Spleen (tissue), 11 donors: ENCODE results near the gene PYHIN1. TPM values are rescaled to one million over a fixed set of nuclear protein-coding genes. Genes with fewer than 3 reads are reported as not detected.

Experiments used
- DNase-seq: peaks from one replicate; pipeline ENCODE4 v3.0.0-alpha.2; 2020
- H3K27ac ChIP-seq, 8 donors: fragments of 200-600 bp; sonication (generic) in 7 of 8; 1 replicate in 4 of 8; 2 replicates in 4 of 8; pipeline versions ENCODE4 v1.5.0 to v1.8.0; 2016 to 2021; ENCODE audit warnings: inconsistent platforms in 4 of 8, mild to moderate bottlenecking in 4 of 8, moderate library complexity in 1 of 8
- H3K27me3 ChIP-seq, 7 donors: fragments of 200-600 bp; sonication (generic) in 6 of 7; replicated peaks in 1 of 7; 1 replicate in 4 of 7; 2 replicates in 3 of 7; pipeline versions ENCODE4 v1.5.0 to v1.8.0; 2016 to 2021; ENCODE audit warnings: inconsistent platforms in 3 of 7, mild to moderate bottlenecking in 1 of 7
- H3K36me3 ChIP-seq, 6 donors: fragments of 200-600 bp; sonication (generic) in 5 of 6; 1 replicate in 4 of 6; 2 replicates in 2 of 6; pipeline versions ENCODE4 v1.5.0 to v1.8.0; 2016 to 2021; ENCODE audit warnings: inconsistent platforms in 2 of 6
- H3K4me1 ChIP-seq, 6 donors: fragments of 200-600 bp; sonication (generic) in 5 of 6; 1 replicate in 3 of 6; 2 replicates in 3 of 6; pipeline versions ENCODE4 v1.5.0 to v1.8.0; 2016 to 2021; ENCODE audit warnings: inconsistent platforms in 3 of 6
- H3K4me3 ChIP-seq, 8 donors: fragments of 200-600 bp; sonication (generic) in 7 of 8; 1 replicate in 4 of 8; 2 replicates in 4 of 8; pipeline versions ENCODE4 v1.5.0 to v1.8.0; 2016 to 2021; ENCODE audit warnings: inconsistent platforms in 4 of 8, mild to moderate bottlenecking in 4 of 8, moderate library complexity in 2 of 8
- H3K9me3 ChIP-seq, 8 donors: fragments of 200-600 bp; sonication (generic) in 7 of 8; 1 replicate in 4 of 8; 2 replicates in 4 of 8; pipeline versions ENCODE4 v1.5.0 to v1.8.0; 2016 to 2021; ENCODE audit warnings: inconsistent platforms in 4 of 8
- POLR2A ChIP-seq, 3 donors: fragments of 450-650 bp; IDR thresholded peaks; one replicate each; pipeline ENCODE4 v1.5.1; 2017; ENCODE audit warnings: antibody characterized with exemption in 3 of 3, mild to moderate bottlenecking in 1 of 3
- POLR2AphosphoS5 ChIP-seq, 3 donors: sonication (generic); formaldehyde crosslinking; IDR thresholded peaks; one replicate each; pipeline ENCODE4 v1.5.1; 2017; ENCODE audit warnings: antibody characterized with exemption in 3 of 3
- WGBS, 5 donors: extraction: QIAGEN DNeasy Blood & Tissue Kit in 3 of 5; methylation state at CpG; one replicate each; pipeline versions ENCODE4 v1.1.5 to v1.1.7; 2013 to 2018; 5-methylcytosine and 5-hydroxymethylcytosine counted together
- intact Hi-C: fragments of 100-400 bp; cut with DNase I; formaldehyde crosslinking; loops from one replicate; pipeline ENCODE4 v1.15.0; 2023; ENCODE audit warnings: low total_unique reads
- polyA plus RNA-seq, 3 donors: library from polyadenylated mRNA; stranded (reverse); fragments of 200-250 nt; gene quantifications; one replicate each; pipeline ENCODE4 v1.2.1, GENCODE V29; 2013
- total RNA-seq, 7 donors: library from RNA; depleted of rRNA in 3 of 7; stranded (reverse); fragments of >200 nt in 3 of 7; fragmentation: NEBNext Ultra II Directional in 4 of 7; extraction: Animal tissue kit (Norgen Biotek cat#: 25700) in 4 of 7; gene quantifications; one replicate each; pipeline versions ENCODE4 v1.1.0 to v1.2.1, GENCODE V29; 2016 to 2021
- TF ChIP-seq, protein P1 (sequence below), 11 experiments: fragments of 200-600 bp in 7 of 11; fragments of 450-650 bp in 4 of 11; sonication (generic) in 4 of 11; IDR thresholded peaks in 8 of 11; conservative IDR thresholded peaks in 3 of 11; 1 replicate in 7 of 11; 2 replicates in 4 of 11; pipeline versions ENCODE4 v1.4.0 to v1.8.0; 2016 to 2021; ENCODE audit warnings: antibody characterized with exemption in 11 of 11, inconsistent platforms in 4 of 11, mild to moderate bottlenecking in 1 of 11
- donor health status: healthy with polysubstance abuse.
- donor health status: DM: no; HTN: no; CAD: no; lungs with moderate emphysema.
- donor health status: DM: no; HTN: no; CAD: no.
- donor health status: Bipolar disorder and iron deficiency.
- donor health status: healthy.
- donor health status: DM: no; HTN: no; CAD: no.
- donor health status: DM: yes; HTN: yes; CAD: no.

PYHIN1 gene
- total and polyA plus RNA-seq, 10 donors = 3.5 to 48.2 (median 21.2) TPM

DNA sequence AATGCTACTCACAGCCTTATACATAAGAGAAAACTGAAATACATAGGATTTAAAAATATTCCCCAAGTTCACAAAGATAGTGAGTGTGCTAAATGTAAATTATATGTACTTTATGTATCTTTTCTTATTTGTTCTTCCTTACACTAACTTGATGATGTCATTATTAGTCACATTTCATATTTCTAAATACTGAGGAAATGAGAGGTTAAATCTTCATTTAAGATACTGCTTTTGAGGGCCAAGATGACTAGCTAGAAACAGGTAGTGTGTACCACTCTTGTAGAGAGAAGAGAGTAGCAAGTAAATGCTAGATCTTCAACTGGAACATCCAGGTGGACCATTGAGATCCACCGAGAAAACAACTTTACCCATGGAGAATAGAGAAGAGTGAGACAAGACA lies 29.8 kb downstream of the PYHIN1 start:
- H3K27me3 ChIP-seq = peaks cover 0 to 6% (median 0%) of the 10 kb centered on the region in 7 donors
- H3K27ac ChIP-seq = no peak overlapping the region
- H3K9me3 ChIP-seq = no peaks in the 10 kb centered on the region
- H3K4me3 ChIP-seq = no peak overlapping the region
- TF ChIP-seq POLR2AphosphoS5 (IDR thresholded peaks at IDR 0.05) = no peak
- TF ChIP-seq POLR2A (IDR thresholded peaks at IDR 0.05) = no peak
- TF ChIP-seq, protein P1, sequence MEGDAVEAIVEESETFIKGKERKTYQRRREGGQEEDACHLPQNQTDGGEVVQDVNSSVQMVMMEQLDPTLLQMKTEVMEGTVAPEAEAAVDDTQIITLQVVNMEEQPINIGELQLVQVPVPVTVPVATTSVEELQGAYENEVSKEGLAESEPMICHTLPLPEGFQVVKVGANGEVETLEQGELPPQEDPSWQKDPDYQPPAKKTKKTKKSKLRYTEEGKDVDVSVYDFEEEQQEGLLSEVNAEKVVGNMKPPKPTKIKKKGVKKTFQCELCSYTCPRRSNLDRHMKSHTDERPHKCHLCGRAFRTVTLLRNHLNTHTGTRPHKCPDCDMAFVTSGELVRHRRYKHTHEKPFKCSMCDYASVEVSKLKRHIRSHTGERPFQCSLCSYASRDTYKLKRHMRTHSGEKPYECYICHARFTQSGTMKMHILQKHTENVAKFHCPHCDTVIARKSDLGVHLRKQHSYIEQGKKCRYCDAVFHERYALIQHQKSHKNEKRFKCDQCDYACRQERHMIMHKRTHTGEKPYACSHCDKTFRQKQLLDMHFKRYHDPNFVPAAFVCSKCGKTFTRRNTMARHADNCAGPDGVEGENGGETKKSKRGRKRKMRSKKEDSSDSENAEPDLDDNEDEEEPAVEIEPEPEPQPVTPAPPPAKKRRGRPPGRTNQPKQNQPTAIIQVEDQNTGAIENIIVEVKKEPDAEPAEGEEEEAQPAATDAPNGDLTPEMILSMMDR (IDR thresholded peaks at IDR 0.05 in 8 of 11, conservative IDR thresholded peaks at IDR 0.05 in 3 of 11) = no peak
- H3K36me3 ChIP-seq = peaks cover 0 to 27% (median 0%) of the 10 kb centered on the region in 6 donors
- intact Hi-C loops = no loop called here
- DNase-seq = no peak
- no peaks in the 10 kb centered on the region for H3K4me1 ChIP-seq
- 89 to 97% (median 92%) methylated on average over 1 of the region's 1 CpG for WGBS, 5 donors

DNA sequence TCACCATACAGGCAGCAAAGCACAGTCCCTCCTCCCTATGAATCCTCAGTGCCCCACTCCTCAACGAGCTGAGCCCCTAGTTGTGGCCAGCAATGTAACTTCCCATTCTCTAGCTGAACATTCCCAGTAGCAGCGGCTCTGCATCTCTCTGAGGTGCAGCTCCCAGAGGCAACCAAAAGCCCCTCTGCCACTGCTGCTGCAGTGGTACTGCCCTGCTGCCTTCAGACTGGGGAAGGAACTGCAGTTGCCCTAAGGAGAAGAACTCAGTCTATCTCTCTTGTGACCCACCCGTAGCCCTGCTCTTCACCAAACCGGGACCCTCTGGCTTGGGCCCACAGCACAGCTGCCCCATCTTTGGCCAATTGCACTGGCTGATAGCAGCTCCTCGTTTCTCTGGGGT lies 31.6 kb downstream of the PYHIN1 start:
- H3K4me1 ChIP-seq = no peaks in the 10 kb centered on the region
- no peak overlapping the region for H3K4me3 ChIP-seq
- H3K27me3 ChIP-seq = peaks cover 0 to 6% (median 0%) of the 10 kb centered on the region in 7 donors
- TF ChIP-seq, protein P1 (IDR thresholded peaks at IDR 0.05 in 8 of 11, conservative IDR thresholded peaks at IDR 0.05 in 3 of 11) = no peak
- TF ChIP-seq POLR2AphosphoS5 (IDR thresholded peaks at IDR 0.05) = no peak
- TF ChIP-seq POLR2A (IDR thresholded peaks at IDR 0.05) = no peak
- no peak for DNase-seq
- peaks cover 0 to 27% (median 0%) of the 10 kb centered on the region in 6 donors for H3K36me3 ChIP-seq
- no peaks in the 10 kb centered on the region for H3K9me3 ChIP-seq
- intact Hi-C loops = no loop called here
- H3K27ac ChIP-seq = no peak overlapping the region
- 58 to 60% (median 58%) methylated on average over 5 of the region's 5 CpGs for WGBS, 5 donors

DNA sequence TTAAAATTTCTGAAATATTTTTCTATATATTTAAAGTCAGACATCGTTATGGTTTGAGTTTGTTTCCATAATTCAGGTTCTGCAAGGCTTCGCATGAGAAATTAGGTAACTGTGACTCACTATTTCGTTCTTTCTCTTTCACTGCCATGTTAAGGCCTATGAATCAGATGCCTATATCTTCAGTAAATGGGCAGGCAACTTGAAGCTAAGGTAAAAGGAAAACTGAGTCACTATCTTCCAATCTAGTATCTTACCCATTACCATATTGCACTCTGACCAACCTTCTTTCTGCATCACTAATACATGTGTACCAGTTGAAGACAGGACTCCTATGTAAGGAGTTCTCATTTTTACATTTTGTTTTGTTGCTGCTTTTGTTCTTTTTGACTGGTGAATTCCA lies 37.8 kb downstream of the PYHIN1 start:
- Histone ChIP-seq H3K27ac (no peak overlapping the region), H3K4me1 (no peaks in the 10 kb centered on the region), H3K9me3 (no peaks in the 10 kb centered on the region), H3K27me3 (no peaks in the 10 kb centered on the region), H3K4me3 (no peak overlapping the region), H3K36me3 (no peaks in the 10 kb centered on the region)
- WGBS, 5 donors = 69 to 89% (median 83%) methylated on average over 3 of the region's 3 CpGs
- intact Hi-C loops = no loop called here
- no peak for TF ChIP-seq POLR2AphosphoS5 (IDR thresholded peaks at IDR 0.05)
- TF ChIP-seq POLR2A (IDR thresholded peaks at IDR 0.05) = no peak
- TF ChIP-seq, protein P1 (IDR thresholded peaks at IDR 0.05 in 8 of 11, conservative IDR thresholded peaks at IDR 0.05 in 3 of 11) = no peak
- no peak for DNase-seq

DNA sequence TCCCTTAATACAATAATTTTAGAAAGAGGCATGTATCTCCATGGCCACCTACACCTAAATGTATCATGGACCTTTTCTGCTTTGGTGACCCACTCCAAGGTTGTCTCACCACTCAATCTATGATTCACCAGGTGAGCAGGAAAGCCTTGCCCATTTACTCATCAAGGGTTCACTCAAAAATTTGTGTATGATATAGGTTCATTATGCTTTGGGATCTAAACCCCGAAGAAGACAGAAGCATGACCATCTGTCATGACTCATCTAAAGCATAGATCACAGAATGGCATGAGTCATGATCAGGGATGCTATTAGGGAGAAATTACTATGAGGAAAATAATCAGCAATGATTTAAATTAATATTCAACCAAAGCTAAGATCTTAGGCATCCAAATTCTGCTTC lies 38.5 kb downstream of the PYHIN1 start:
- H3K9me3 ChIP-seq = no peaks in the 10 kb centered on the region
- H3K36me3 ChIP-seq = no peaks in the 10 kb centered on the region
- no peak overlapping the region for H3K4me3 ChIP-seq
- WGBS, 5 donors = 73 to 89% (median 85%) methylated on average over 1 of the region's 1 CpG
- no peaks in the 10 kb centered on the region for H3K27me3 ChIP-seq
- no peak for DNase-seq
- H3K27ac ChIP-seq = no peak overlapping the region
- H3K4me1 ChIP-seq = no peaks in the 10 kb centered on the region
- intact Hi-C loops = no loop called here
- TF ChIP-seq POLR2A (IDR thresholded peaks at IDR 0.05) = no peak
- TF ChIP-seq POLR2AphosphoS5 (IDR thresholded peaks at IDR 0.05) = no peak
- TF ChIP-seq, protein P1 (IDR thresholded peaks at IDR 0.05 in 8 of 11, conservative IDR thresholded peaks at IDR 0.05 in 3 of 11) = no peak
